HepG2 (cell line): ENCODE results near the gene ZNRF3. TPM values are rescaled to one million over a fixed set of nuclear protein-coding genes. Genes with fewer than 3 reads are reported as not detected.

Experiments used
- AKAP8 ChIP-seq: sonication (generic); formaldehyde crosslinking; IDR thresholded peaks from 2 replicates; pipeline ENCODE4 v1.5.1; 2020; ENCODE audit warnings: mild to moderate bottlenecking, missing genetic modification reagents
- ASH2L ChIP-seq: fragments of 300-600, 200-600 bp; sonication (generic); IDR thresholded peaks from 2 replicates; pipeline ENCODE4 v1.7.0; 2017; ENCODE audit warnings: low read depth, mild to moderate bottlenecking, moderate library complexity, mixed read lengths, low read length; ENCODE audit not compliant: insufficient read length
- ATF1 ChIP-seq: IDR thresholded peaks from 2 replicates; pipeline ENCODE4 v1.6.1; 2016; ENCODE audit warnings: mild to moderate bottlenecking, control low read depth
- CREM ChIP-seq, 2 experiments: sonication (generic) in 1 of 2; formaldehyde crosslinking in 1 of 2; IDR thresholded peaks; 2 replicates each; pipeline versions ENCODE4 v1.4.0 to v1.6.1; 2016 to 2020; ENCODE audit warnings: antibody characterized with exemption in 1 of 2, mild to moderate bottlenecking in 1 of 2, missing genetic modification reagents in 1 of 2
- ELF1 ChIP-seq: sonication (generic); formaldehyde crosslinking; IDR thresholded peaks from 2 replicates; pipeline ENCODE4 v1.4.0; 2020; ENCODE audit warnings: missing genetic modification reagents
- KAT7 ChIP-seq: IDR thresholded peaks from 2 replicates; pipeline ENCODE4 v1.6.1; 2018; ENCODE audit warnings: borderline replicate concordance, missing compliant biosample characterization
- NRL ChIP-seq: sonication (generic); formaldehyde crosslinking; IDR thresholded peaks from 2 replicates; pipeline ENCODE4 v1.5.0; 2020; ENCODE audit warnings: missing genetic modification reagents, mild to moderate bottlenecking, moderate library complexity, borderline replicate concordance
- PCBP1 ChIP-seq: fragments of 200-400 bp; formaldehyde crosslinking; IDR thresholded peaks from 2 replicates; pipeline ENCODE4 v1.6.1; 2017; ENCODE audit warnings: mild to moderate bottlenecking, low read depth, low read length, borderline replicate concordance
- PRMT3 ChIP-seq: sonication (generic); formaldehyde crosslinking; IDR thresholded peaks from 2 replicates; pipeline ENCODE4 v1.8.1; 2022; ENCODE audit warnings: low read depth, mild to moderate bottlenecking, moderate library complexity, missing genetic modification reagents, borderline replicate concordance
- REL ChIP-seq: sonication (generic); formaldehyde crosslinking; conservative IDR thresholded peaks from 2 replicates; pipeline ENCODE4 v1.8.0; 2022; ENCODE audit warnings: mild to moderate bottlenecking, missing genetic modification reagents, moderate library complexity
- ZBTB2 ChIP-seq: sonication (generic); formaldehyde crosslinking; IDR thresholded peaks from 2 replicates; pipeline ENCODE4 v1.8.0; 2022; ENCODE audit warnings: low read depth, missing genetic modification reagents
- ZIK1 ChIP-seq: sonication (generic); formaldehyde crosslinking; IDR thresholded peaks from 2 replicates; pipeline ENCODE4 v1.5.0; 2020; ENCODE audit warnings: mild to moderate bottlenecking, low read depth, missing genetic modification reagents, borderline replicate concordance
- ZNF12 ChIP-seq: sonication (generic); formaldehyde crosslinking; IDR thresholded peaks from 2 replicates; pipeline ENCODE4 v1.5.0; 2020; ENCODE audit warnings: missing genetic modification reagents
- ZNF619 ChIP-seq: sonication (generic); formaldehyde crosslinking; IDR thresholded peaks from 2 replicates; pipeline ENCODE4 v1.4.0; 2020; ENCODE audit warnings: mild to moderate bottlenecking, missing genetic modification reagents
- ZNF703 ChIP-seq: sonication (generic); formaldehyde crosslinking; IDR thresholded peaks from 2 replicates; pipeline ENCODE4 v1.5.1; 2020; ENCODE audit warnings: missing genetic modification reagents, mild to moderate bottlenecking, moderate library complexity, borderline replicate concordance
- ZNF713 ChIP-seq: sonication (generic); formaldehyde crosslinking; IDR thresholded peaks from 2 replicates; pipeline ENCODE4 v1.4.0; 2020; ENCODE audit warnings: mild to moderate bottlenecking, missing genetic modification reagents
- polyA plus RNA-seq, 8 experiments: library from polyadenylated mRNA; depleted of rRNA in 3 of 8; stranded (reverse) in 7 of 8; unstranded in 1 of 8; fragments of >200 nt; fragmentation: Illumina TruSeq in 4 of 8; extraction: Trizol in 4 of 8; gene quantifications; 2 replicates each; pipeline versions ENCODE4 v1.2.1 to v1.2.3, GENCODE V29; 2011 to 2016; ENCODE audit warnings: low read depth in 4 of 8, missing spikeins in 1 of 8, mixed read lengths in 1 of 8; ENCODE audit not compliant: insufficient read depth in 1 of 8
- total RNA-seq, 5 experiments: library from RNA; depleted of rRNA; stranded (reverse); fragments of >200 nt; fragmentation: Illumina TruSeq; extraction: Trizol; gene quantifications; 2 replicates each; pipeline ENCODE4 v1.2.3, GENCODE V29; 2016; ENCODE audit warnings: low read depth in 1 of 5
- TF ChIP-seq, protein P1 (sequence below): IDR thresholded peaks from 2 replicates; pipeline ENCODE4 v1.6.1; 2016; ENCODE audit warnings: missing compliant biosample characterization, missing genetic modification reagents, borderline replicate concordance
- TF ChIP-seq, protein P2 (sequence below): sonication (generic); formaldehyde crosslinking; IDR thresholded peaks from 2 replicates; pipeline ENCODE4 v1.8.1; 2023; ENCODE audit warnings: mild to moderate bottlenecking, inconsistent platforms, moderate library complexity, missing genetic modification reagents, borderline replicate concordance
- TF ChIP-seq, protein P3 (sequence below): sonication (generic); formaldehyde crosslinking; IDR thresholded peaks from 2 replicates; pipeline ENCODE4 v1.5.1; 2020; ENCODE audit warnings: missing genetic modification reagents, mild to moderate bottlenecking, borderline replicate concordance
- TF ChIP-seq, protein P4 (sequence below): IDR thresholded peaks from 2 replicates; pipeline ENCODE4 v1.6.1; 2012; ENCODE audit warnings: inconsistent platforms
- TF ChIP-seq, protein P5 (sequence below): sonication (generic); formaldehyde crosslinking; IDR thresholded peaks from 2 replicates; pipeline ENCODE4 v1.4.0; 2020; ENCODE audit warnings: missing genetic modification reagents

Gene ZNRF3
- total and polyA plus RNA-seq, 2 of the 13 experiments (the other 11 are each of a cell fraction or from before 2014, with no cell fraction given), result 20.3 to 36.7 TPM

DNA sequence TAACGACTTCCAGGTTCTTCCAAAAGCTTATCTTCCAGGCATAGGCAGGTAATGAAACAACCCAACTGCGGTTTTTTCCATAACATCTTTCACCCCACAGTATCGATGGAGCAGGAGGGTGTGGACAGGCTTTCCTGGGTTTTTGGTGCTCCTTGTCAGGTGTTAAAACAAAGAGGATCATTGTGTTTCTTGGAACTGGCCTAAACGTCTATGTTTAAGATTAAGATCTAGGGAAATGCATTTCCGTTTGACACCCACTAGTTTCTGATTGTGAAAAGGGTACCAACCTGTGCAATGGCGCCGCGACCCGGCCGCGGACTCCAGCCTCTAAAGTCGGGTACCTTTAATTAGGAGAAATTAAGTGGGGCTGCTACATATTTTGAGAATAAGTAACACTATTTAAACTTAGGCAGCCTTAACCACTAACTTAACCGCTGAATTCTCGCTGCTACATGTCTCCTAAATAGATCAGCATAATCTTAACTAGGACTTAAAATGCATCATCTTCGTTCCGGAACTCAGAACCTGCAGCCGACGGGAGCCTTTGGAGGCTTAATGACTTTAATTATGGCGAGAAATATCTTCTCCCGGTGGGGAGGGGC is 146.7 kb downstream of the ZNRF3 start (continued):
- TF ChIP-seq, protein P1, sequence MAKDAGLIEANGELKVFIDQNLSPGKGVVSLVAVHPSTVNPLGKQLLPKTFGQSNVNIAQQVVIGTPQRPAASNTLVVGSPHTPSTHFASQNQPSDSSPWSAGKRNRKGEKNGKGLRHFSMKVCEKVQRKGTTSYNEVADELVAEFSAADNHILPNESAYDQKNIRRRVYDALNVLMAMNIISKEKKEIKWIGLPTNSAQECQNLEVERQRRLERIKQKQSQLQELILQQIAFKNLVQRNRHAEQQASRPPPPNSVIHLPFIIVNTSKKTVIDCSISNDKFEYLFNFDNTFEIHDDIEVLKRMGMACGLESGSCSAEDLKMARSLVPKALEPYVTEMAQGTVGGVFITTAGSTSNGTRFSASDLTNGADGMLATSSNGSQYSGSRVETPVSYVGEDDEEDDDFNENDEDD (CRISPR knock-in tag), result peak; percentile 27; the same call in 1 of the 2 replicates
- no peak for TF ChIP-seq ZBTB2 (CRISPR knock-in tag)
- TF ChIP-seq ZNF713 (CRISPR knock-in tag), result no peak
- no peak for TF ChIP-seq AKAP8 (CRISPR knock-in tag)
- TF ChIP-seq, protein P2, sequence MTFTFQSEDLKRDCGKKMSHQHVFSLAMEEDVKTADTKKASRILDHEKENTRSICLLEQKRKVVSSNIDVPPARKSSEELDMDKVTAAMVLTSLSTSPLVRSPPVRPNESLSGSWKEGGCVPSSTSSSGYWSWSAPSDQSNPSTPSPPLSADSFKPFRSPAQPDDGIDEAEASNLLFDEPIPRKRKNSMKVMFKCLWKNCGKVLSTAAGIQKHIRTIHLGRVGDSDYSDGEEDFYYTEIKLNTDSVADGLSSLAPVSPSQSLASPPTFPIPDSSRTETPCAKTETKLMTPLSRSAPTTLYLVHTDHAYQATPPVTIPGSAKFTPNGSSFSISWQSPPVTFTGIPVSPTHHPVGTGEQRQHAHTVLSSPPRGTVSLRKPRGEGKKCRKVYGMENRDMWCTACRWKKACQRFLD (CRISPR knock-in tag), result no peak
- TF ChIP-seq ZIK1 (CRISPR knock-in tag), result no peak
- no peak for TF ChIP-seq ZNF12 (CRISPR knock-in tag)
- TF ChIP-seq CREM (IDR thresholded peaks at IDR 0.05), result no peak
- TF ChIP-seq CREM (CRISPR knock-in tag; IDR thresholded peaks at IDR 0.05), result no peak
- TF ChIP-seq KAT7 (CRISPR knock-in tag), result no peak
- TF ChIP-seq, protein P3, sequence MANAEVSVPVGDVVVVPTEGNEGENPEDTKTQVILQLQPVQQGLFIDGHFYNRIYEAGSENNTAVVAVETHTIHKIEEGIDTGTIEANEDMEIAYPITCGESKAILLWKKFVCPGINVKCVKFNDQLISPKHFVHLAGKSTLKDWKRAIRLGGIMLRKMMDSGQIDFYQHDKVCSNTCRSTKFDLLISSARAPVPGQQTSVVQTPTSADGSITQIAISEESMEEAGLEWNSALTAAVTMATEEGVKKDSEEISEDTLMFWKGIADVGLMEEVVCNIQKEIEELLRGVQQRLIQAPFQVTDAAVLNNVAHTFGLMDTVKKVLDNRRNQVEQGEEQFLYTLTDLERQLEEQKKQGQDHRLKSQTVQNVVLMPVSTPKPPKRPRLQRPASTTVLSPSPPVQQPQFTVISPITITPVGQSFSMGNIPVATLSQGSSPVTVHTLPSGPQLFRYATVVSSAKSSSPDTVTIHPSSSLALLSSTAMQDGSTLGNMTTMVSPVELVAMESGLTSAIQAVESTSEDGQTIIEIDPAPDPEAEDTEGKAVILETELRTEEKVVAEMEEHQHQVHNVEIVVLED (CRISPR knock-in tag), result no peak
- no peak for TF ChIP-seq PRMT3 (CRISPR knock-in tag)
- peak; percentile 36 for TF ChIP-seq ASH2L
- TF ChIP-seq ZNF703 (CRISPR knock-in tag), result no peak
- TF ChIP-seq ATF1 (CRISPR knock-in tag), result no peak
- TF ChIP-seq NRL (CRISPR knock-in tag), result no peak
- TF ChIP-seq ZNF619, result no peak
- TF ChIP-seq ELF1 (CRISPR knock-in tag), result no peak
- TF ChIP-seq, protein P4, sequence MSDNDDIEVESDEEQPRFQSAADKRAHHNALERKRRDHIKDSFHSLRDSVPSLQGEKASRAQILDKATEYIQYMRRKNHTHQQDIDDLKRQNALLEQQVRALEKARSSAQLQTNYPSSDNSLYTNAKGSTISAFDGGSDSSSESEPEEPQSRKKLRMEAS, result no peak
- TF ChIP-seq REL (CRISPR knock-in tag), result no peak
- TF ChIP-seq PCBP1, result no peak
- TF ChIP-seq, protein P5, sequence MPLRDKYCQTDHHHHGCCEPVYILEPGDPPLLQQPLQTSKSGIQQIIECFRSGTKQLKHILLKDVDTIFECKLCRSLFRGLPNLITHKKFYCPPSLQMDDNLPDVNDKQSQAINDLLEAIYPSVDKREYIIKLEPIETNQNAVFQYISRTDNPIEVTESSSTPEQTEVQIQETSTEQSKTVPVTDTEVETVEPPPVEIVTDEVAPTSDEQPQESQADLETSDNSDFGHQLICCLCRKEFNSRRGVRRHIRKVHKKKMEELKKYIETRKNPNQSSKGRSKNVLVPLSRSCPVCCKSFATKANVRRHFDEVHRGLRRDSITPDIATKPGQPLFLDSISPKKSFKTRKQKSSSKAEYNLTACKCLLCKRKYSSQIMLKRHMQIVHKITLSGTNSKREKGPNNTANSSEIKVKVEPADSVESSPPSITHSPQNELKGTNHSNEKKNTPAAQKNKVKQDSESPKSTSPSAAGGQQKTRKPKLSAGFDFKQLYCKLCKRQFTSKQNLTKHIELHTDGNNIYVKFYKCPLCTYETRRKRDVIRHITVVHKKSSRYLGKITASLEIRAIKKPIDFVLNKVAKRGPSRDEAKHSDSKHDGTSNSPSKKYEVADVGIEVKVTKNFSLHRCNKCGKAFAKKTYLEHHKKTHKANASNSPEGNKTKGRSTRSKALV (CRISPR knock-in tag), result peak; percentile 30; the same call in 1 of the 2 replicates
